CD4-positive, alpha-beta T cell treated with Interleukin-4 for 4 hours (primary cell): ENCODE measurements around the gene MPIG6B.

ENCODE experiments used
- DNase-seq: peaks from one replicate; pipeline ENCODE4 v3.0.0-alpha.2; 2020

The MPIG6B gene

GRCh38 chr6:31722173-31722572 is 1.0 kb upstream of the MPIG6B start:
- DNase-seq = no peak

GRCh38 chr6:31723980-31724691 is 963 bp downstream of the MPIG6B start:
- DNase-seq = no peak

GRCh38 chr6:31725502-31726350 is 2.6 kb downstream of the MPIG6B start:
- no peak for DNase-seq

GRCh38 chr6:31727034-31727716 is 4.0 kb downstream of the MPIG6B start:
- DNase-seq = no peak

- DNase-seq = no peak
These were observed 4.8 kb downstream of the MPIG6B start for GRCh38 chr6:31727717-31728671.

GRCh38 chr6:31728767-31729514 is 5.8 kb downstream of the MPIG6B start, which contains the start of gene DDAH2:
TSS of gene DDAH2 (minus strand) at chr6:31729299. CDS start at chr6:31729161, 138 bp downstream.
- DNase-seq = no peak

- peak; percentile 75 for DNase-seq
These were observed 6.4 kb downstream of the MPIG6B start for GRCh38 chr6:31729515-31729978.

- DNase-seq = peak; percentile 51
These were observed 6.9 kb downstream of the MPIG6B start for GRCh38 chr6:31729979-31730630.

- DNase-seq = no peak
These were observed 7.5 kb downstream of the MPIG6B start for GRCh38 chr6:31730631-31731086.

- no peak for DNase-seq
These were observed 8.9 kb downstream of the MPIG6B start for GRCh38 chr6:31732029-31732428.

GRCh38 chr6:31733734-31734133 is 10.6 kb downstream of the MPIG6B start:
- no peak for DNase-seq

GRCh38 chr6:31734247-31734820 is 11.2 kb downstream of the MPIG6B start:
- DNase-seq = no peak

GRCh38 chr6:31734821-31735406 is 11.7 kb downstream of the MPIG6B start:
- DNase-seq = peak; percentile 80

- DNase-seq = peak; percentile 70
These were observed 13.0 kb downstream of the MPIG6B start, which contains the start of gene CLIC1 for GRCh38 chr6:31736021-31736767. TSS of gene CLIC1 (minus strand) at chr6:31736530. CDS start at chr6:31736300, 230 bp downstream.

GRCh38 chr6:31736768-31737314 is 13.7 kb downstream of the MPIG6B start:
- no peak for DNase-seq

- DNase-seq = no peak
These were observed 14.3 kb downstream of the MPIG6B start for GRCh38 chr6:31737315-31737990.

GRCh38 chr6:31737991-31738979 is 15.1 kb downstream of the MPIG6B start:
- peak; percentile 73 for DNase-seq
